ENCODE measurements around the gene UMODL1. TPM values are rescaled to one million over a fixed set of nuclear protein-coding genes. Genes with fewer than 3 reads are reported as not detected.

The UMODL1 gene
- total RNA-seq, 2 experiments from 2014 or later, result 0.42 to 0.49 TPM

GRCh38 chr21:42161401-42161955, 90.4 kb downstream of the UMODL1 start:
- TF ChIP-seq CTCF (IDR thresholded peaks at IDR 0.05), result no peak
- no peaks in the 10 kb centered on the region for H3K9me3 ChIP-seq (ENCODE audit: control insufficient read depth in 1 of 2, insufficient read depth in 1 of 2, low read length in 2 of 2)
- H3K4me3 Mint-ChIP-seq, result peak overlapping the region; percentile 8
- H3K27me3 Mint-ChIP-seq, result no peaks in the 10 kb centered on the region
- no peaks in the 10 kb centered on the region for H3K36me3 Mint-ChIP-seq (ENCODE audit: low read depth)
- peaks cover 34% of the 10 kb centered on the region for H3K4me1 ChIP-seq (ENCODE audit: insufficient read depth, low read length)
- H3K9me3 Mint-ChIP-seq, result no peaks in the 10 kb centered on the region
- peaks cover 59% of the 10 kb centered on the region for H3K4me1 Mint-ChIP-seq (ENCODE audit: low read depth)
- intact Hi-C loops (cut with DNase I, micrococcal nuclease), result loop anchor here in 1 of 2 experiments (5.0 kb wide), 2 partner anchors 36 to 76 kb away; no protein-coding TSS in a partner anchor
- DNase-seq, result no peak
- ATAC-seq (ENCODE audit: poor library complexity), result peak; percentile 30
- CTCF ChIA-PET, result no interaction called here
- H3K27ac Mint-ChIP-seq, result peak overlapping the region; percentile 57
- no peak overlapping the region for H3K4me3 ChIP-seq (ENCODE audit: low read length)
- H3K36me3 ChIP-seq (ENCODE audit: insufficient read depth, low read length), result no peaks in the 10 kb centered on the region
- POLR2A ChIA-PET, result no interaction called here
- H3K27ac ChIP-seq (ENCODE audit: low read depth in 1 of 2, low read length in 2 of 2), result no peak overlapping the region
- no peaks in the 10 kb centered on the region for H3K27me3 ChIP-seq (ENCODE audit: control insufficient read depth in 1 of 2, insufficient read depth in 2 of 2, low read length in 2 of 2)

GRCh38 chr21:42161956-42162681, 91.0 kb downstream of the UMODL1 start:
- ChIA-PET CTCF (no interaction called here), POLR2A (no interaction called here)
- Mint-ChIP-seq H3K27me3 (no peaks in the 10 kb centered on the region), H3K9me3 (no peaks in the 10 kb centered on the region), H3K4me3 (peak overlapping the region; percentile 8), H3K27ac (peak overlapping the region; percentile 57), H3K36me3 (ENCODE audit: low read depth) (no peaks in the 10 kb centered on the region), H3K4me1 (ENCODE audit: low read depth) (peaks cover 59% of the 10 kb centered on the region)
- no peaks in the 10 kb centered on the region for H3K36me3 ChIP-seq (ENCODE audit: insufficient read depth, low read length)
- H3K9me3 ChIP-seq (ENCODE audit: control insufficient read depth in 1 of 2, insufficient read depth in 1 of 2, low read length in 2 of 2), result no peaks in the 10 kb centered on the region
- intact Hi-C loops (cut with DNase I, micrococcal nuclease), result loop anchor here in 1 of 2 experiments (5.0 kb wide), 2 partner anchors 35 to 75 kb away; no protein-coding TSS in a partner anchor
- DNase-seq, result peak in 10 of 14 experiments; percentile 25 to 67 (median 37)
- TF ChIP-seq CTCF (IDR thresholded peaks at IDR 0.05), result no peak
- H3K27ac ChIP-seq (ENCODE audit: low read depth in 1 of 2, low read length in 2 of 2), result no peak overlapping the region
- no peak overlapping the region for H3K4me3 ChIP-seq (ENCODE audit: low read length)
- no peaks in the 10 kb centered on the region for H3K27me3 ChIP-seq (ENCODE audit: control insufficient read depth in 1 of 2, insufficient read depth in 2 of 2, low read length in 2 of 2)
- ATAC-seq (ENCODE audit: poor library complexity), result peak; percentile 43
- peaks cover 34% of the 10 kb centered on the region for H3K4me1 ChIP-seq (ENCODE audit: insufficient read depth, low read length)

- Mint-ChIP-seq H3K27ac (peak overlapping the region; percentile 57), H3K27me3 (no peaks in the 10 kb centered on the region), H3K4me1 (ENCODE audit: low read depth) (peaks cover 59% of the 10 kb centered on the region), H3K36me3 (ENCODE audit: low read depth) (no peaks in the 10 kb centered on the region), H3K4me3 (no peak overlapping the region), H3K9me3 (no peaks in the 10 kb centered on the region)
- Histone ChIP-seq H3K9me3 (ENCODE audit: control insufficient read depth in 1 of 2, insufficient read depth in 1 of 2, low read length in 2 of 2) (no peaks in the 10 kb centered on the region), H3K4me3 (ENCODE audit: low read length) (no peak overlapping the region), H3K4me1 (ENCODE audit: insufficient read depth, low read length) (peaks cover 34% of the 10 kb centered on the region), H3K27me3 (ENCODE audit: control insufficient read depth in 1 of 2, insufficient read depth in 2 of 2, low read length in 2 of 2) (no peaks in the 10 kb centered on the region), H3K36me3 (ENCODE audit: insufficient read depth, low read length) (no peaks in the 10 kb centered on the region), H3K27ac (ENCODE audit: low read depth in 1 of 2, low read length in 2 of 2) (no peak overlapping the region)
- intact Hi-C loops (cut with DNase I, micrococcal nuclease), result loop anchor here in 1 of 2 experiments (5.0 kb wide), 2 partner anchors 34 to 74 kb away; no protein-coding TSS in a partner anchor
- ATAC-seq (ENCODE audit: poor library complexity) (no peak), DNase-seq (peak in 2 of 14 experiments; percentile 30 to 44)
- ChIA-PET CTCF (no interaction called here), POLR2A (no interaction called here)
- TF ChIP-seq CTCF (IDR thresholded peaks at IDR 0.05), result no peak
These were observed 91.9 kb downstream of the UMODL1 start for GRCh38 chr21:42162831-42163510.

All from CD4-positive, alpha-beta T cell (primary cell).